NCI-H748 (cell line): ENCODE measurements around the gene APOE.
"Not testable (repeated sequence)": the region's sequence is repeated elsewhere in the genome, so short reads cannot be mapped to it uniquely, and the experiment has no call there.

ENCODE experiments used
- DNase-seq: peaks from one replicate; lab custom pipeline; 2025; ENCODE audit not compliant: unreplicated experiment; lab: John Stamatoyannopoulos, UW

The APOE gene

GRCh38 chr19:44908074-44908835, 2.7 kb downstream of the APOE start:
- DNase-seq, result no peak

- DNase-seq, result no peak
These were observed 3.3 kb downstream of the APOE start for GRCh38 chr19:44908836-44909261.

- no peak for DNase-seq
These were observed 4.2 kb downstream of the APOE start for GRCh38 chr19:44909775-44910174.

- not testable (repeated sequence) for DNase-seq
These were observed 6.3 kb downstream of the APOE start for GRCh38 chr19:44911896-44912295.

DNA sequence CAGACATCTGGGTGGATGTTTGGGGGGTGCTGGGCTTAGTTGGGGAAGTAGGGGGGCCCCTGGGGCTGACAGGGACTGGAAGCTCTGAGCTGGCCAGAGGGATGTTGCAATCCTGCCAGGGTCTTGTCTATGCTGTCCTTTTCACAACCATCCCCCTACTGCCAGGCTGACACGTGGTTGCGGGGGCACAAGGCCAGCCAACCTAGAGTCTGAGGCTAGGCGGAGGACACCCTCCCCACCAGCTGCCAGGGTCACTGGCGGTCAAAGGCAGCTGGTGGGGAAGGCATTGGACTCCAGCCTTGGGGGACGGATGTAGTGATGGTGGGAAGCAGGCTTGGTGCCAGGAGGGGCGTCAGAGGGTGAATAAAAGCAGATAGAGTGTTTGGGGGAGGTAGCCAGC, 7.3 kb downstream of the APOE start:
- no peak for DNase-seq

GRCh38 chr19:44913512-44914432, 8.2 kb downstream of the APOE start:
- not testable (repeated sequence) for DNase-seq

DNA sequence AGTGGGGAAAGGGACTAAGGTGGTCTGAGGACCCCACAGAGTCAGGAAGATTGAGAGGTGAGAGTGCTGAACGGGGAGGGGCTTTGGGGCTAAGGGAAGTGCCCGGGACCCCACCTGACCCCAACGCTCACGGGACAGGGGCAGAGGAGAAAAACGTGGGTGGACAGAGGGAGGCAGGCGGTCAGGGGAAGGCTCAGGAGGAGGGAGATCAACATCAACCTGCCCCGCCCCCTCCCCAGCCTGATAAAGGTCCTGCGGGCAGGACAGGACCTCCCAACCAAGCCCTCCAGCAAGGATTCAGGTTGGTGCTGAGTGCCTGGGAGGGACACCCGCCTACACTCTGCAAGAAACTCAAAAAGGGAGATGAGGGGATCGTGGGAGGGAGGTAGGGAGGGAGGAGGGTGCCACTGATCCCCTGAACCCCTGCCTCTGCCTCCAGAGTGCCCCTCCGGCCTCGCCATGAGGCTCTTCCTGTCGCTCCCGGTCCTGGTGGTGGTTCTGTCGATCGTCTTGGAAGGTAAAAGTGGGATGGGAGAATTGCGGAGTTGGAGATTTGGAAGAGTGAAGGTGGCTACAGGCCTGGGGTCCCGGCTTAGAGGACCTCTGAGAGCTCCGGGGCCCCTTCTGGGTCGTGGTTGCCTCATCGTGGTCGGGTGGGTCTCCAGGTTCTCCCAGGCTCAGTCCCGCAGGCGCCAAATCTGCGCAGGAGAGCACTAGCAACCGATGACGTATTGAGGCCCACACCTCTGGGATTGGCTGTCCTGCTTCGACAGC, 9.0 kb downstream of the APOE start, which contains the start of gene APOC1:
Gene APOC1, plus strand, starts transcription at position 176 of the 774 bp plus-strand sequence. Its CDS starts 284 bp downstream, at position 460.
- peak; percentile 90 for DNase-seq

GRCh38 chr19:44924243-44924725, 18.7 kb downstream of the APOE start:
- no peak for DNase-seq

DNA sequence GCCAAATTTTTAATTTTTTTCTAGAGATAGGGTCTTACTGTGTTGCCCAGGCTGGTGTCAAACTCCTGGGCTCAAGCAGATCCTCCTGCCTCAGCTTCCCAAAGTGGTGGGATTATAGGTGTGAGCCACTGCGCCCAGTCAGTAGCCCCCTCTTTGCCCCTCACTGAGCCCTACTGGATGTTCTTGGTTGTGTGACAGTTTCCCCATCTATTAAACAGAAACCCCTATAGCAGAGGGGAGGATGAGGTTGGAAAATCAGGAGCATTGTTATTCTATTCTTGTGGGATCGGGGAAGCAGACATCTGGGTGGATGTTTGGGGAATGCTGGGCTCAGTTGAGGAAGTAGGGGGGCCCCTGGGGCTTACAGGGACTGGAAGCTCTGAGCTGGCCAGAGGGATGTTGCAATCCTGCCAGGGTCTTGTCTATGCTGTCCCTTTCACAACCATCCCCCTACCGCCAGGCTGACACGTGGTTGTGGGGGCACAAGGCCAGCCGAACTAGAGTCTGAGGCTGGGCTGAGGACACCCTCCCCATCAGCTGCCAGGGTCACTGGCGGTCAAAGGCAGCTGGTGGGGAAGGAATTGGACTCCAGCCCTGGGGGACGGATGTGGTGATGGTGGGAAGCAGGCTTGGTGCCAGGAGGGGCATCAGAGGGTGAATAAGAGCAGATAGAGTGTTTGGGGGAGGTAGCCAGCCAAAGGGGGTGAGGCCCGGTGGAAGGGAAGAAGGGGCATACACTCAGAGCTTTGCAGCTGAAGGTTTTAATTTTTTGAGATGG, 19.7 kb downstream of the APOE start:
- no peak for DNase-seq

GRCh38 chr19:44926245-44927077, 20.9 kb downstream of the APOE start:
- not testable (repeated sequence) for DNase-seq

GRCh38 chr19:44927746-44928145, 22.1 kb downstream of the APOE start:
- DNase-seq, result no peak

DNA sequence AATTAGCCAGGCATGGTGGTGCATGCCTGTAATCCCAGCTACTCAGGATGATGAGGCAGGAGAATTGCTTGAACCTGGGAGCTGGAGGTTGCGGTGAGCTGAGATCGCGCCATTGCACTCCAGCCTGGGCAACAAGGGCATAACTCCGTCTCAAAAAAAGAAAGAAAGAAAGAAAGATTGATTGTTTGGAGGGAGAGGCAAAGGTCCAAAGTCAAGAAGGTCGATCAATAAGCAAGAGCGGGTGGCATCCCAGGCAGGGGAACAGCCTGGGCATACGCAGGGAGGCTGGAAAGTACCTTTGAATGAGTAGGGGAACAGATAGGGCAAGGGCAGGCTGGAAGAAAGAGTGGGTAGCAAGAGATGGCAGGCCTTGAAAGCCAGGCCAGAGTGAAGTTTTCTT, 24.5 kb downstream of the APOE start:
- DNase-seq, result no peak

DNA sequence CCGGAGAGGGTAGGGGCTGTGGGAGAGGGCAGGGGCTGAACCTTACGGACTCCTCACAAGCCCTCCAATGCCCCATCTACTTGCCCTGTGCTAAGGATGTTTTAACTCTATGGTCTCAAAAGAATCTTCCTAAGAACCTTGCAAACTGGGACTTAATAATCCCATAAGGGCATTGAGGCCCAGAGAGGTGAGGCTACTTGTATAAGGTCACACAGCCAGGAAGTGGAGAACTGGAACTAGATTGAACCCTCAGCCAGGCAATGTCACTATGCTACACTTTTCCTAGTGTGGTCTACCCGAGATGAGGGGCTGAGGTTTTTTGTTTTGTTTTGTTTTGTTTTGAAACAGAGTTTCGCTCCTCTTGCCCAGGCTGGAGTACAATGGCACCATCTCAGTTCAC, 25.9 kb downstream of the APOE start:
- no peak for DNase-seq

DNA sequence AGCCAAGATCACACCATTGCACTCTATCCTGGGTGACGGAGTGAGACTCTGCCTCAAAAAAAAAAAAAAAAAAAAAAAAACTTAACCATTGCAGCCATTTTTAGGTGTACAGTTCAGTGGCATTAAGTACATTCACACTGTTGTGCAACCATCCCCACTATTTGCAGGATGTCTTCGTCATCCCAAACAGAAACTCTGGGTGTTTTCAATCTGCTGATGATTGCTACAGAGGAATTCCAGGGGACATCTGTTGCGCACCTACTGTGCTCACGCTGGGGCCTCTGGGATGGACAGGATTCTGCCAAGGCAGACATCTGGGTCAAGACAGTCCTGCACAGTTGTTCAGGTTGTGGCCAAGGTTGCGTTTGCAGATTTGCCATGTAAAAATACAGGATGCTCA, 34.1 kb downstream of the APOE start:
- DNase-seq, result no peak

DNA sequence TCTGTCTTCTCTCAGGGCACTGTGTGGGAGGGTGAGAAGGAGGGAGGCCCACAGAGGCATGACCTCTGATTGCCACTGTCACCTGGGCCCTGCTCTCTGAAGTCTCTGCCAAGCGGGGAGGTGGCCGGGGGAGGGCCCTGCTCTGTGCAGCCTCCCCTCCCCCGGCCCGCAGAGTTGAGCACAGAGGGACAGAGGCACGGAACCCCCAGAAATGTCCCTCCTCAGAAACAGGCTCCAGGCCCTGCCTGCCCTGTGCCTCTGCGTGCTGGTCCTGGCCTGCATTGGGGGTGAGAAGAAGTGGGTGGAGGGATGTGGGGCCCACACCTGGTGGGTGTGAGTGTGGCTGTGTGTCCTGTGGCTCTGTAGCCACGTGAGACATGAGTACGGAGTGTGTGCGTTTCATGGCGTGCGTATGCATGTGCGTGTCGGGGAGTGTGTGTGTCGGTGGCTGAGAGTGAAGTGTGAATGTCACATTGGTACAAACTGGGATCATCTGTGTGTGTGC, 36.5 kb downstream of the APOE start, which contains the start of gene APOC4:
Gene APOC4, plus strand, starts transcription at position 171 of the 505 bp plus-strand sequence. Its CDS starts 41 bp downstream, at position 212.
- DNase-seq, result no peak

- no peak for DNase-seq
These were observed 38.2 kb downstream of the APOE start for GRCh38 chr19:44943801-44944249.

- no peak for DNase-seq
These were observed 41.5 kb downstream of the APOE start for GRCh38 chr19:44947041-44947581.

- no peak for DNase-seq
These were observed 42.6 kb downstream of the APOE start for GRCh38 chr19:44948237-44948636.
